GOT3 (cell line): ENCODE data around the gene IL17RC.
"Not testable (repeated sequence)": the region's sequence is repeated elsewhere in the genome, so short reads cannot be mapped to it uniquely, and the experiment has no call there.

Experiments used
- DNase-seq: peaks from one replicate; lab custom pipeline; 2025; ENCODE audit warnings: mixed read lengths; lab: John Stamatoyannopoulos, UW

IL17RC gene

DNA sequence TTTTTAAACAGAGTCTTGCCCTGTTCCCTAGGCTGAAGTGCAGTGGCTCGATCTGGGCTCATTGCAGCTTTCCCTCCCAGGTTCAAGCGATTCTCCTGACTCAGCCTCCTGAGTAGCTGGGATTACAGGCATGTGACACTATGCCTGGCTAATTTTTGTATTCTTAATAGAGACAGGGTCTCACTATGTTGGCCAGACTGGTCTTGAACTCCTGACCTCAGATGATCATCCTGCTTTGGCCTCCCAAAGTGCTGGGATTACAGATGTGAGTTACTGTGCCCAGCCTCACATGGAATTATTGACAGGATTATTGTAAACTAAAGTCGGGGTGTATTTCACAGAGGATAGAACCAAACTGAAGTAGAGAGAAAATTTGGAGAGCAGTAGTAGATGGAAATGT lies 21.2 kb upstream of the IL17RC start:
- not testable (repeated sequence) for DNase-seq

DNA sequence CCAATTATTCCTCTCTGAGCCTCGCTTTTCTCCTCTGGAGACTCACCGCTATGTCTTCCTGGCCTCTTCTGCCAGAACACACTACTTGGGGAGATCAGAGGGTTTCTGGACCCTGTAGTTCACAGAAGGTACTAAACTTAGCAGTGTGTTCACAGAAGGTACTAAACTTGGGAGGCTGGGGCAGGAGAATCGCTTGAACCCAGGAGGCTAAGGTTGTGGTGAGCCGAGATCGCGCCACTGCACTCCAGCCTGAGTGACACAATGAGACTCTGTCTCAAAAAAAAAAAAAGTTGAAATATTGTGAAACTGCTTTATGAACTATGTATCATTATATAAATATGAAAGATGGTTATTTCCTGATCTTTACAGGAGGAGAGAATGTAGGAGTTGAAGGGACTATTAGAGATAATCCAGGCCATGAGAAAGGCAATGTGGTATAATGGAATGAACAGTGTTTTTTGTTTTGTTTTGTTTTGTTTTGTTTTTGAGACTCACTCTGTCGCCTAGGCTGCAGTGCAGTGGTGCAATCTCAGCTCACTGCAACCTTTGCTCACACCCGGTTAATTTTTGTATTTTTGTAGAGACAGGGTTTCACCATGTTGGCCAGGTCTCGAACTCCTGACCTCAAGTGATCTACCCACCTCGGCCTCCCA lies 20.0 kb upstream of the IL17RC start:
- not testable (repeated sequence) for DNase-seq

- DNase-seq: no peak
These were observed 19.2 kb upstream of the IL17RC start for GRCh38 chr3:9897408-9898372.

DNA sequence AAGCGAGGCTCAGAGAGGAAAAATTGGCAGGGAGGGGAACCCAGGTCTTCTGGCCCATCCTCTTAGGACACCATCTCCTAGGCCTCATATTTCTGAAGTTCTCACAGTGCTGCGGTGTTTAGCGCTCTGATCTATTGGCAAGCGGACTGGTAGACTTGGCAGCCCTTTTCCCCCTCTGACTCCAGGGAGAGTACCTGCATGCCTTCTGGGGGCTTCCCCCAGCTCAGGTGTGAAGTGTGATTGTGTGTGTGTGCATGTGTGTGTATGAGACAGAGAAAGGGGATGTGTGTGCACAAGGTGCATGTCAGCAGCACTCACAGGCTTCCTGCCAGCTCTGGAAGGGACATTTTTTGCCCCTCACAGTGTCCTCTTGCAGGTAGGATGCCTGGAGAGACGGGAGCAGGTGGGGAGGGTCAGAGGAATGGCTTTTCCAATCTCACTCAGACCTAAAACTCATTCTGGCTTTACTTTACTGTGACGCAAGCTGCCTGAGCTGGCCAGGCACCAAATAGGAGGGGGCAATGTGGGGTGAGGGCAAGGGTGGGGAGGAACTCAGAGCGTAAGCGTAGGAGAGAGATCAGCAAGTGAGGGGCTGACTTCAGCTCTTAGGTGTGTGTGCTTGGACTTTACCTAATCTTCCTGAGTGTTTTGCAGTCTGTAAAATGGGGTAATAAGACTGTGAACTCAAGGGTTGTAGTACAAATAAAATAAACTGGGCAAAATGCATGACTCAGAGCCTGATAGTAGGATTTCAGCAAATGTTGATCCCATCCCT lies 18.2 kb upstream of the IL17RC start:
- DNase-seq: no peak

GRCh38 chr3:9899289-9899791 lies 17.6 kb upstream of the IL17RC start:
- no peak for DNase-seq

- not testable (repeated sequence) for DNase-seq
These were observed 15.9 kb upstream of the IL17RC start for GRCh38 chr3:9900965-9901415.

DNA sequence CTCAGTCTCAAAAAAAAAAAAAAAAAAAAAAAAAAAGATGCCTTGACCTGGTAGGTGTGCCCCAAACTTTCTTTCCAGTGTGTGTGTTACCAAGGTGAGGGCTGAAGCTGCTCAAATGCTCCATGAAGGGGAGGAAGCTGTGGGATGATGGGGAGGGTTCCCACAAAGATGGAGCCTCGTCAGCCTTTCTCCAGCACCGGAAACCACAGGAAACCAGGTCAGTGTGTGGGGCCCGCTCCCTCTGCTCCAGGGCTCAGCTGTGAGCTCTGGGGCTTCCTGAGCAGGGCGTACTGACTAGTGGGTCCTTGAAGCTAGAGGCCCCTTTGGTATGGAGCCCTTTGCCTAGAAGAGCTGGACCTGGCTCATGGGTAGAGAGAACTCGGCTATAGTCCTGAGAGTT lies 14.9 kb upstream of the IL17RC start:
- no peak for DNase-seq

DNA sequence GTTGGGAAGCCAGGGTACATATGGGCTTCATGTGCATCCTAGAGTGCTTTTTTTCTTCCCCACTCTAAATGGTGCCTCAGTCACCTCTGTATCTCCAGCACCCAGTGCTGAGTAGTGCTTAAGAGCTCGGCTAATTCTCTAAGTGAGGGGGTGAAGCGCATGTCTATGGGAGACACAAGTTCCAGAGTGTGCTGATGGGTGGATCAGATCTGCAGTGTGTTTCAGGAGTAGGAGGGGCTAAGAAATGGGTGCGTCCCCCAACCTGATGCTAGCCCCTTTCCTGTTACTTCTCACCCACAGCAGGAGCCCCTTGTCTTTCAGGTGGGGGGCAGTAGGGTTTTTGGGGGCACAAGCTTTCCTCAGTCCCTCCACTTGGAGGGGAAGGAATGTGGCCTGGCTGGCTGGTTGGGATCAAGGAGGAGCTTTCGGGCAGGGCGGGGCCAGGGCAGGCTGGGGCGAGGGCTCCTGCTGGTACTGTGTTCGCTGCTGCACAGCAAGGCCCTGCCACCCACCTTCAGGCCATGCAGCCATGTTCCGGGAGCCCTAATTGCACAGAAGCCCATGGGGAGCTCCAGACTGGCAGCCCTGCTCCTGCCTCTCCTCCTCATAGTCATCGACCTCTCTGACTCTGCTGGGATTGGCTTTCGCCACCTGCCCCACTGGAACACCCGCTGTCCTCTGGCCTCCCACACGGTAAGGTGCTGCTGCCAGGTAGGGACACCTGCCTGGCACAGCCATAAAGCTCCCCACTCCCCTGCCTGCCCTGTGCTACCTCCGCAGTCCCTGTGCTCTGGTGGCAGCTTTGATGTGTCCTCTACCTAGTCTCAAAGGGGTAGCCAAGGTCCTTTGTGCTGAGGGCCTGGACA lies 14.3 kb upstream of the IL17RC start, which contains the start of gene IL17RE:
IL17RE (plus strand) TSS at position 477 of the 866 bp plus-strand sequence; CDS start at position 562, 85 bp downstream.
- no peak for DNase-seq

DNA sequence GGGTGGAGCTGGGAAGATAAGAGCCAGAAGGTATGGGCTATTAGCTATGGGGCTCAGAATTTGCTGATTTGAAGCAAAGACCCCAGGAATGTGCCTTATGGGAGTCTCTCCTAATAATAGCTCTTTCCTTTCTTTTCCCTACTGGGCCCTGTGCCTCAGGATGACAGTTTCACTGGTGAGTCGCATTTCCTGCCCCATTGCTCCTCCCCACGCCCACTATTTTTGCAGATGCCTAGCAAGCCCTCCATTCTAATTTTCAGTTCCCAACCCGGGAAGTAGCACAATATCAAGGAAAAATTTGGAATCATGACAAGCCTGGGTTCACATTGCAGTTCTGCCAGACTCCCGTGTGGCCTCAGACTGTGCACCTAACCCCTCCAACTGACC lies 13.7 kb upstream of the IL17RC start:
- no peak for DNase-seq

GRCh38 chr3:9903904-9904303 lies 13.0 kb upstream of the IL17RC start:
- DNase-seq: no peak

DNA sequence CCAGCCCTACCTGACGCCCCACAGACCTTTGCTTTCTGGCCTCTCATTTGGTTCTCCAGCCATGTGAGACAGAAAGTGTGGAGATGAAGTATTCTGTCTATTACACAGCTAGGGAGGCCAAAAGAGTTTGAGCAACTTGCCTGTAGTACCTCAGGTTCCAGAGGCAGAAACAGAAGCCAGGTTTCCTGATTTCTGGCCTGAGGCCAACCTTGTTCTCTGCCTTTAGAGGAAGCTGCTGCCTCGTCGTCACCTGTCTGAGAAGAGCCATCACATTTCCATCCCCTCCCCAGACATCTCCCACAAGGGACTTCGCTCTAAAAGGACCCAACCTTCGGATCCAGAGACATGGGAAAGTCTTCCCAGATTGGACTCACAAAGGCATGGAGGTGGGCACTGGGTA lies 10.4 kb upstream of the IL17RC start:
- DNase-seq: no peak

GRCh38 chr3:9908286-9908685 lies 8.6 kb upstream of the IL17RC start:
- DNase-seq: no peak

DNA sequence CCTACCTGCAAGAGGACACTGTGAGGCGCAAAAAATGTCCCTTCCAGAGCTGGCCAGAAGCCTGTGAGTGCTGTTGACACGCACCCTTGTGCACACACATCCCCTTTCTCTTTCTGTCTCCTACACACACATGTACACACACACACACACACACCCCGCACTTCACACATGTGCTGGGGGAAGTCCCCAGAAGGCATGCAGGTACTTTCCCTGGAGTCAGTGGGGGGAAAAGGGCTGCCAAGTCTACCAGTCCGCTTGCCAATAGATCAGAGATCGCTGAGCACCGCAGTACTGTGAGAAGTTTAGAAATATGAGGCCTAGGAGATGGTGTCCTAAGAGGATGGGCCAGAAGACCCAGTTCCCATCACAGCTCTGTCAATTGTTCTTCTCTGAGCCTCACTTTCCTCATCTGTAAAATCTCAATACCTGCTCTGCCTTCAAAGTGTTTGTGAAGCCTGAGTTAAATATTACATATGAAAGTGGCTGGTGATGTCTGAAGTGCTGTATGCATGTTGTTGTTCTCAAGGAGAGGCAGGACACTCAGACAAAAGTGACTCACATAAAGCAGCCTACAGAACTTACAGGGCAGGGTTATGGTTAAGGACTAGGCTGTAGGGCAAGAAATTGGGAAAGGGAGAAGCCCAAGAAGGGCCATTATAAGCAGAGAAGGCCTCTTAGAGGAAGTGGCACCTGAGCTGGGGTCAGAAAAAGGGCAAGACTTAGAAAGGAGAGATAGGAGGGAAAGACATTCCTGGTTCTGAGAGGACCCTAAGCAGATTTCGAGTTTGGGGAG lies 7.5 kb upstream of the IL17RC start:
- no peak for DNase-seq

- no peak for DNase-seq
These were observed 5.0 kb upstream of the IL17RC start for GRCh38 chr3:9911863-9912262.

DNA sequence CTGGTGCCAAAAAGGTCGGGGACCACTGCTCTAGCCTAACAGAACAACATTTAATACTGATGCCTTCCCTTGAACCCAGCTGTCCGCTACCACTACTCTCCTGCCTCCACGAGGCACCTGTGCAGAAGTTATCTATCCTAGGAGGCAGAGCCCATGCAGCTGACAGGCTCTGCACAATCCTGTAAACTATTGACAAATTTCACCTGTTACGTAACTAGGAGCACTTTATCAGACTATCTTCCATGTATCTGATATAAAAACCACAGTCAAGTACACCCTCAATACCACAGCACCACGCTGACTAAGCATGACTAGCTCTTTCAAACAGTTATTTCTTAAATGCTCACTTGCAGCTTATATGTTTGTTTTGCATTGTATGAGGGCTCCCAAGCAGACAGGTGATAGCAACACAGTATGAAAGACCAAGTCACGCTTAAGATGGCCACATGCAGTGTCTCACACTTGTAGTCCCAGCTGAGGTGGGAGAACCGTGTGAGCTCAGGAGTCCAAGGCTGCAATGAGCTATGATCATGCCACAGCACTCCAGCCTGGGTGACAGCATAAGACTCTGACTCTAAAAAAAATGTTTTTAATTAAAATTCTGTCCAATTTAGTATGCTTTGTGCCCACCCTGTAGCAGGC lies 4.5 kb upstream of the IL17RC start:
- no peak for DNase-seq

- no peak for DNase-seq
These were observed 3.3 kb upstream of the IL17RC start for GRCh38 chr3:9913601-9914000.

GRCh38 chr3:9914011-9914410 lies 2.9 kb upstream of the IL17RC start:
- no peak for DNase-seq

GRCh38 chr3:9914559-9915253 lies 2.2 kb upstream of the IL17RC start:
- no peak for DNase-seq
